ENCODE data around the gene SLC22A15.
"Not testable (repeated sequence)": the region's sequence is repeated elsewhere in the genome, so short reads cannot be mapped to it uniquely, and the experiment has no call there.

The SLC22A15 gene

DNA sequence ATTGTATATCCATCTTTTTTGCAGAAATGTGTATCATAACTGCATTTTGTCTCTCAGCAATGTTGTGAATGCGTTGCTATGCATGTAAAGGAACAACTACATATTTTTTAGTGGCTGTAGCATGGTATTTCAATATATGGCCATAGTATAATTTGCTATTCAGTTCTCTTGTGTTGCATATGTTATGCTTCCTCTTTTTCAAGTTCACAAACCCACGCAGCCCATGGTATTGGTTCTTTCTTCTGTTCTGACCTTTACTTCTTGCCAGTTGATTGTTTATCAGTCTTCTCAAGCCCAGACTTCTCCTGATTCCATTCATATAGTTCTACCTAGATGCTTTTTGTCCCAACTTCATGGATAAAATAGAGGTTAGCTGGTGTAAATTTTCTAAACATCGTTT is 6.1 kb downstream of the SLC22A15 start:
- no peak for DNase-seq

DNA sequence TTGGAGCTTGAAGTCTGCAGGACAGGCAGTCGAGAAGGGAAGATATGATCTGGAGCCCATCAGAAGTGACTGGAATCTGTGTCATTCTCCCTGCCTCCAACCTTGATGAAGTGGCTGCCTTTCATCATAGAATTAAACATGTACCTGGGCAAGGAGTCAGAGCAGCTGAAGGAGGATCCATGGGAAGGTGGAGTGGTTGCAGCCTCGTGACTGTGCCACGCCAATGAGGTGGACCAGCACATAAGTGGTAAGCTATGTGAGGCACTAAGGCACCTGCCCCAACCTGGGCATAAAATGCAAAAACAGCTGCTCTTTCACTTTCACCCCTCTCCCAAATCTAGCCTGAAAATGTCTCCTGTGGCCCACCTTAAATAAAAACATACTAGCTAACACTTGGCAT is 7.3 kb downstream of the SLC22A15 start:
- DNase-seq, result no peak

DNA sequence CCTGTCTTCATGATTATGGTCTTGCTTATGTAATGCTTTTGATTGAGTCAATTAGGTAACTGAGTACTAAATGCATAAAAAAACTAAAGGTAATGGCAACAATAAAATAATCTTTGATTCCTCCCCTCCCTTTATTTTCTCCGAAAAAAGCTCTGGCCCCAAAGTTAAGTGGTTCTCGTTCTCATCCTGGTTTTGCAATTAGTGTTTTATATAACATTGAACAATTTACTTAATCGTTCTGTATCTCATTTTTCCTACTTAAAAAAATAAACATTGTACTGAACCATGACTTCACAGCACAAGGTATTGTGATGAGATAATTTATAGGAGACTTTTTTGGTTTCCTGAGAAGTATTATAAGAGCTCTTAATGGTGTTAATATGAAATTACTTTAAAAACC is 11.3 kb downstream of the SLC22A15 start:
- no peak for DNase-seq

DNA sequence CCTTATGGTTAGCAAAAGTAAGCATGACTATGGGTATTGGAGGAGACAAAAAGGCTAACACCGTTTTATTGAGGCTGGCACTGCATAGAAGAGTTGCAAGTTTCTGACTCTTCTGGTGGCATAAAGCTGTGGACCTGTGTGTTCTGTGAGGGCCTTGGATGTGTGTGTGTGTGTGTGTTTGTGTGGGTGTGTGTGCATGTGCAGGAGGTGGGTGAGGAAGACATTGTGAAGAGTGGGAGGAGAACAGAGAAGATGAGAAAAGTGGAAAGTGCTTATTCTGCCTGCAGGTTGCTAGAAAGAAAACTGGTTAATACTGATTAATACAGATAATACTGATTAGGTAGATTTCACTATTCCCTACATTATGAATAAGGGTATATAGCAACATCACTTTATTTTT is 12.6 kb downstream of the SLC22A15 start:
- no peak for DNase-seq

DNA sequence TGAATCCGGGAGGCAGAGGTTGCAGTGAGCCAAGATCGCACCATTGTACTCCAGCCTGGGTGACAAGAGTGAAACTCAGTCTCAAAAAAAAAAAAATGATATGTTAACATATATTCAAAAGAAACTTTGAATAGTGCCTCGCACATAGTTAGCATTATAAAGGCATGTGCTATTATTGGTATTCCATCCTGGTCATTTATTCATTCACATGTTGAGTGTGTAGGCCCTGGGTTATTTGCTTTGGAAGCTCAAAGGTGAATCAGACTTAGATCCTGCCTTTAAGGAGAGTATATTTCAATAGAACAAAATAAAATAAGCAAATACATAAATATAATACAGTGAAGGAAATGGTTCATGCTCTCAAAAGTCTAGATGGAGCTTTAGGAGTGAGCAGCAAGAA is 13.4 kb downstream of the SLC22A15 start:
- DNase-seq, result no peak

DNA sequence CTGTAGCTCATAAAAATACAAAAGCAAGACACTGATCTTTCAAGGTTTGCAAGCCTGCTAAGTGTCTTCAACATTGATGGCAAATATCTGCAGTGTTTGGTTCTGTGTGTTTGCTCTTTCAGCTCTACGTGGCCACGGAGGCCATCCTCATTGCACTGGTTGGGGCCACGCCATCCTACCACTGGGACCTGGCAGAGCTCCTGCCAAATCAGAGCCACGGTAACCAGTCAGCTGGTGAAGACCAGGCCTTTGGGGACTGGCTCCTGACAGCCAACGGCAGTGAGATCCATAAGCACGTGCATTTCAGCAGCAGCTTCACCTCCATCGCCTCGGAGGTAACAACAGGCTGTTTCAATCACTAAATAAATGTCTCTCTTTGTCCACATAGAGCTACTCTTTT is 15.6 kb downstream of the SLC22A15 start:
- DNase-seq, result no peak

DNA sequence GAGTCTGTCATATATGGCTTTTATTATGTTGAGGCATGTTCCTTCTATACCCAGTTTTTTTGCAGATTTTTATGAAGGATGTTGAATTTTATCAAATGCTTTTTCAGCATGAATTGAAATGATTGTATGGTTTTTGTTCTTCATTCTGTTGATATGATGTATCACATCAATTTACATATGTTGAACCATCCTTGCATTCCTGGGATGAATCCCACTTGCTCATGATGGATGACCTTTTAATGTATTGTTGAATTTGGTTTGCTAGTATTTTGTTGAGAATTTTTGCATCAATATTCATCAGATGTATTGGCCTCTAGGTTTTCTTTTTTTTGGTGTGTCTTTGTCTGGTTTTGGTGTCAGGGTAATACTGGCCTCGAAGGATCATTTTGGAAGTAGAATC is 21.6 kb downstream of the SLC22A15 start:
- not testable (repeated sequence) for DNase-seq

DNA sequence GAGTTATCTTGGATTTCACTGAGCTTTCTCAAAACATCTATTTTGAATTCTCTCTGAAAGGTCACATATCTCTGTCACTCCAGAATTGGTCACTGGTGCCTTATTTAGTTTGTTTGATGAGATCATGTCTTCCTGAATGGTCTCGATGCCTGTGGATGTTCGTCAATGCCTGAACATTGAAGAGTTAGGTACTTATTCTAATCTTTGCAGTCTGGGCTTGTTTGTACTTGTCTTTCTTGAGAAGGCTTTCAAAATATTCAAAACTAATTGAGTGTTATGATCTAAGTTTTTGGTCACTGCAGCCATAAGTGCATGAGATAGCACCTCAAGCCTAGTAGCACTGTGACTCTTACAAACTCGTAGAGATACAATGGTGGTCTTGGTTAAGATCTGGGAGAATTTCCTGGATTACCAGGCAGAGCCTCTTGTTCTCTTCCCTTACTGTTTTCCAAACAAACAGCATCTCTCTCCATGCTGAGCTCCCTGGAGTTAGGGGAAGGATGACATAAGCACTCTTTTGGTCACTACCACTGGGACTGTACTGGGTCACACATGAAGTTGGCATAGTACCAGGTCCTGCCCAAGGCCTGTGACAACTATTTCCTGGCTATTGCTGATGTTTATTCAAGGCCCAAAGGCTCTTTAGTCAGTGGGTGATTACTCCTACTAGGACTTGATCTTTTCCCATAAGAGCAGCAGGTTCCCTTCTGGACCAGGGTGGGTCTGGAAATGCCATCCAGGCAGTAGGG is 25.6 kb downstream of the SLC22A15 start:
- DNase-seq, result no peak

DNA sequence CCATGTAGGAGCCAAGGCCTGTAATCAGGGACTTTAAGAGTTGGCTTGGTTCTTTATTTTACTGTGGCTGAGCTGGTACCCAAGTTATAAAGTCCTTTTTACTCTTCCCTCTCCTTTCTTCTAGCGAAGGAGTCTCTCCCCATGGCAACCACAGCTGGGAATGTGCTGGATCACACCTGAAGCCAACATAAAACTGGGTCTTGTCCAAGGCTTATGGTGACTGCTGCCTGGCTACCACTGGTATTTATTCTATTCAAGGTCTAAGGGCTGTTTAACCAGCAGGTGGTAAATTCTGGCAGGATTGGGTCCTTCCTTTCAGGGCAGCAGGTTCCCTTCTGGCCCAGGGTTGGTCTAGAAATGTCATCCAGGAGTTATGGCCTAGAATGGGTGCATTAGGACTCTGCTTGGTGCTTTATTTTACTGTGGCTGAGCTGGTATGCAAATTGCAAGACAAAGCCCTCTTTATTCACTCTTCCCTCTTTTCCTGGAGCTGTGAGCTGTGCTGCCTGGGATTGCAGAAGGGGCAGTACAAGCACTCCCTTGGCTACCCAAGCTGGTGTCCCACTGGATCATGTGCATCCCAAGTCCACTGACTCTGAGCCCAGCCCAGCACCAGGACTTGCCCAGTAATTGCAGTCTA is 26.6 kb downstream of the SLC22A15 start:
- DNase-seq, result no peak

DNA sequence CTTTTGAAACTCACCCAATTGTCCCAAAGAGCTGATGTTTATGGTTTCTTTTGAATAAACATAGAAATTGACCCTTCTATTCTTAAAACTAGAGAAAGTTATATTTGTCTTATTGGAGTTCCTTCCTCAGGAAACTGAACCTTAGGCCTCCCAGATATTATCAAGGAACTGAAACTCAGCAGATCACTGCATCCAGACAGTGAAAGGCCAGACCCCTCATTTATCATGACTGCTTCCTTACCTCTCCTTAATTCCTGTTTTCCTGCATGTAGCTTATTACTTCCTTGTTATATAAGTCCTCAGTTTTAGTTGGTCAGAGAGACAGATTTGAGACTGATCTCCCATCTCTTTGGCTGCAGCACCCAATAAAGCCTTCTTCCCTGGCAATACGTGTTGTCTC is 27.5 kb downstream of the SLC22A15 start:
- DNase-seq, result no peak

DNA sequence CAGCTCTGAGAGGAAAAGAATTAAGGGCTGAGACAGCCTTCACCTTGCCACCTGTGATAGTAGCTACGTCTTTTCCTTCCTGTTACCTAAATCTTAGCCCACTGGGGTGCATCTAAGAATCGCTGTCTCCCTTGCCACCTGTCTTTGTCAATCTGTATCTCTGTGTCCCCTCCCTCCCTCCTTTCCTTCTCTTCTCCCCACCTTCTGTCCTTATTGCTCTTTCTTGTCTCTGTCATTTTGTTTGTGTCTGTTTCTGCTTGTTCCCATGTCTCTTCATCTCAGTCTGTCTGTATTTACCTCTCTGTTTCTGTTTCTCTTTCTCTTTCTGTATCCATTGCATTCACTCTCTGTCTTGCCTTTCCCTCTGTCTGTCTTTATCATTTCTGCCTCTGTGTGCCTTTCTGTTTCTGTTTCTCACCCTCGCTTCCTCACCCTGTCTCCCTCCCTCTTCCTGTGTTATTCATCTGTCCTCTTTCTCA is 30.2 kb downstream of the SLC22A15 start:
- no peak for DNase-seq

DNA sequence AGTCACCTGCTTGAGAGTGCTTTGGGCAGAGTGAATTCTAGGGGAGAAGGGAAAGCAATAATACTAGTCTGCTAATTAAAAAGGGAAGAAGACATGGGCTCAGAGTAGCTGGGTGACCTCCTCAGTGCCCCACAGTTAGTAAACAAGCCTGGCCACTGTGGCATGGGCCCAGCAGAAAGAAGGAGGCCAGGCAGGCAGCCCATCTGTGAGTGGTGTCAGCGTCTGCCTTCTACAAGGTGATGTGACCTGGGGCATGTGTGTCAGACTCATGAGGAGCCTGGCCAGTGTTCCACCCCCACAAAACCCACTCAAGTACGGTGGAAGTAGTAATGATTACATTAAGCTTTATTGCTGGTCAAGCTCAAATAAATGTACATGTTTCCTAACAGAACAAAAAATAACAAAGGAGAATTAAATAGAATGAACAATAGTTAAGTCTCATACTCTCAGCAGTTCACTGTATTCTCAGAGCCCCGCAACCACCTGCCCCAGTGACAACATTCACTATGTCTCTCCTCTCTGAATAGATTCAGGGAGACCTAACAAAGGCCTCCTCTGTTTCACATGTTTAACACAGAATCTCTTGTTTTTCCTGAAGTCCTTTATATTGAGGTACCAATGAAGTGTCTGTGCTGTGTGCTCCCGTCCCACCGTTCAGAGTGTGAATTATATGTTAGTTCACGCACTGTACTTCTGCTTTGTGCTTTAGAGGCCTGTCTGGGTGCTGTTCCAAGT is 32.5 kb downstream of the SLC22A15 start:
- no peak for DNase-seq

DNA sequence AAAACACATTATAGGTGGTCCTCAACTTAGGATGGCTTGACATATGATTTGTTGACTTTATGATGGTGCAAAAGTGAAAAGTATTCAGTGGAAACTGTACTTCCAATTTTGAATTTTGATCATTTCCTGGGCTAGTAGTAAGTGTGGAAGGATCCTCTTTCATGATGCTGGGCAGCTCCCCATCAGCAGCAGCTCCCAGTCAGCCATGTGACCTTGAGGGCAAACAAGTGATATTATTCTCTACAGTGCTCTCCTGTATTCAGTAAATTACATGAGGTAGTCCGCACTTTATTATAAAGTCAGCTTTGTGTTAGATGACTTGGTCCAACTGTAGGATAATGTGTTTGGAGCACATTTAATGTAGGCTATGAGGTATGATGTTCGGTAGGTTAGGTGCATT is 36.4 kb downstream of the SLC22A15 start:
- DNase-seq, result no peak

DNA sequence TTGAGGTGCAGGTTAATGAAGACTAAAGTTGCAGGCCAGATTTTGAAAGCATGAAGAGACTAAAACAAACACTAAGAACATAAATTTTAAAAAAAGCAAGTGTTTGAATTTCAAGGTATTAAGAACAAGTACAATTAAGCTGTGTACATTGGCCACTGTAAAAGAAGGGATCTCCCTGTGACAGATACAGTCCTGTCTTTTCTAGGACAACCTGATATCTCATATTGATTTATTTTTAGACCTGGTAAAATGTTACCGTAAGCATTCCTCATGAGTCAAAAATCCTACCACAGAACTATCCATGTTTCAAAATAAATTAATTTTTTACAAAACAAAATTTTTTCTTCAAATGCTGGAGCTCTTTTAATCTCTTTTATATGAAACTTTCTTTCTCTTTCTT is 39.4 kb downstream of the SLC22A15 start:
- no peak for DNase-seq

DNA sequence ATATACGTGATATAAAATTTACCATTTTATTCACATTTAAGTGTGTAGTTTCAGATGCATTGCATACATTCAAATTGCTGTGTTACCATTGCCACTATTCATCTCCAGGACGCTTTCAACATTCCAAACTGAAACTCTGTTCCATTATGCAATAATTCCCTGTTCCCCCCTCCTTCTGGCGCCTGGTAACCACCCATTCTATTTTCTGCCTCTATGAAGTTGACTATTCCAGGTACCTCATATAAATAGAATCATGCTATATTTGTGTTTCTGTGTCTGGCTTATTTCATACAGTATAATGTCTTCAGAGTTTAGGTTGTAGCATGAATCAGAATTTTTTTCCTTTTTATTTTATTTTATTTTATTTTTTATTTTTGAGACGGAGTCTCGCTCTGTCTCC is 41.7 kb downstream of the SLC22A15 start:
- no peak for DNase-seq

DNA sequence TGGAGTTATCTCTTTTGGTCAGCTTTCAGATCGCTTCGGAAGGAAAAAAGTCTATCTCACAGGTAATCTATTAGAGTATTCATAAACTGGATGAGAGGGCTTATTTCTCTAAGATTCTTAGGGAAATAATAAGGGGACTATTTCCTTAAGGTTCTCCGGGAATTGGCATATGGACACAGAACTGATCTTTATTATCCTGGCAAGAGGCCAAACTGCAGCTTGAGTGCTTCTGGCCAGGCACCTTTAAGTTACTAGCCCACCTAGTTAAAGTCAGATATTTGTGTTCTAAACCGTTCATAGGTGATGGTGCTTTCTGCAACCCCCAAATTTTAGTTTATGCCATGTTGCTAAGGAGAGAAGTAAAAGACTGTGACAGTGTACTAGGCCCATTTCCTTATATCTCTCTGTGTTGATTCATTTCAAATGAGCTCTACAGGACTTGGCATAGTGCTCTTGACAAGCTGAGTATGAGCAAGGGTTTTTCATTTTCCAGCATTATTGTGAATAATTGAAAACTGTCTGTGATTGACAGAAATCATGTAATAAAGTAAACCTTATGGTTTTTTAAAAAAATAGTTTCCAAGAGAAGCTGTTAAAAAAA is 43.4 kb downstream of the SLC22A15 start:
- no peak for DNase-seq

DNA sequence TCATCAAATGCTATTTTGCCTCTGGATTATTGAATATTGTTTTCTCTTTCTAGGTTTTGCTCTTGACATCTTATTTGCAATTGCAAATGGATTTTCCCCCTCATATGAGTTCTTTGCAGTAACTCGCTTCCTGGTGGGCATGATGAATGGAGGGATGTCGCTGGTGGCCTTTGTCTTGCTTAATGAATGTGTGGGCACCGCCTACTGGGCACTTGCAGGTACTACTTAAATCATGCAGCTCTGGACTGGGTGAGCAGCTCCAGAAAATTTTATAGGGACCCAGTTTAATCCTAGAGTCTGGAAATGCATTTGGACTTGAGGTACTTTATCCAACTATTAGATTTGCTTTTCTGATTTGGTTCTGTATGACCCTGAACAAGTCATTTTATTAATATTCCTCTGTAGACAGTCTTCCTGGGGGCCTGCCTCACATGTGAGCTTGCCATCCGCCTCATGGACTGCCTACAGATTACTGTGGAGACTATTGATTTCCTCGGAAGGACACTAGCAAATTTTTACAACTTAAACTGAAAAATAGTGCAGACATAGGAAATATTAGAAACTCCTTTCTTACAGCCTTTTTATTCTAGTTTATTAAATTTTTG is 44.5 kb downstream of the SLC22A15 start:
- no peak for DNase-seq

DNA sequence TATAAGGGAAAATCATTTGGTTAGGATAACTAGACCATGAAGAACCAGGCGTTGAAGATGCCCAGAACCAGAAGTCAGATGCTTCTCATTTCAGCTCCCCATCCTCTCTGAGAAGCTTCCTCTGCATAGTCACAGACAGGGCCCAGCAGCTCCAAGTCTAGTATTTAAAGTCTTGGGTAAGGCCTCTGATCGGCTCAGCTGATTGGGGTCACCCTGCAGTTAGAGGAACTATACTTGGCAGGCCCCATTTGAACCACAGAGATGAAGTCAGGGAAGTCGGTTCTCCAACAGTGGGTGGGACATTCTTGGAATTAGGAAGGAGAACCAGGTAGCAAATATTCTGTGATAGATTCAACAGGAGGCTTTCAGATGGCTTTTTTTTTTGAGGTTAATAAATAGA is 48.3 kb downstream of the SLC22A15 start:
- no peak for DNase-seq

DNA sequence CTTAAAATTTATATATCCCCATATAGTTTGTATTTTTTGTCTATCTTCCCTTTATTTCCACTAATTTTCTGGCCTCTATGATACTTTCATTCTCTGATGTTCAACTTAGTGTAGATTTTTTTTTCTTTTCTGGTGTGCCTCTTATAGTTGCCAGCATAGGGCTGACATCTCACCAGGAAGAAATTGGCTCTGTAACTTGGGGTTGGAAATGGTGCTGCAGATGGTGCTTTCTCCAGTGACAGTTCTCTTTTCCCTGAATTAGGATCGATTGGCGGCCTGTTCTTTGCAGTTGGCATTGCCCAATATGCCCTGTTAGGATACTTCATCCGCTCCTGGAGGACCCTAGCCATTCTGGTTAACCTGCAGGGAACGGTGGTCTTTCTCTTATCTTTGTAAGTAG is 50.3 kb downstream of the SLC22A15 start:
- no peak for DNase-seq

DNA sequence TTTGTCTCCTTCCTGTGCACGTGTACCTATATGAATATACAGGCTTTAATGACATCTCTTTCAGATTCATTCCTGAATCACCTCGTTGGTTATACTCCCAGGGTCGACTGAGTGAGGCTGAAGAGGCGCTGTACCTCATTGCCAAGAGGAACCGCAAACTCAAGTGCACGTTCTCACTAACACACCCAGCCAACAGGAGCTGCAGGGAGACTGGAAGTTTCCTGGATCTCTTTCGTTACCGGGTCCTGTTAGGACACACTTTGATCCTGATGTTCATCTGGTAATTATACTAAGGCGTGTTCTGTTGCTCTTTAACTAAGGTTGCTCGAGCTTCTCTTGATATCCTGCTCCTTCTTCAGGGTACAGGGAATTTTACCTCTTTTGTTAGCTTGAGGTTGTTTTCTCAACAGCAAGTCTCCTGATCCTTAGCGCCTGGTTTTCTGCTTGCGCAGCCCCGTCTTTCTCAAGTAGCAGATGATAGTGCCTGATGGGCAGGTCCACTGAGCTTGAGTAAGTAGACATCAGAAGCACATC is 55.1 kb downstream of the SLC22A15 start:
- no peak for DNase-seq

DNA sequence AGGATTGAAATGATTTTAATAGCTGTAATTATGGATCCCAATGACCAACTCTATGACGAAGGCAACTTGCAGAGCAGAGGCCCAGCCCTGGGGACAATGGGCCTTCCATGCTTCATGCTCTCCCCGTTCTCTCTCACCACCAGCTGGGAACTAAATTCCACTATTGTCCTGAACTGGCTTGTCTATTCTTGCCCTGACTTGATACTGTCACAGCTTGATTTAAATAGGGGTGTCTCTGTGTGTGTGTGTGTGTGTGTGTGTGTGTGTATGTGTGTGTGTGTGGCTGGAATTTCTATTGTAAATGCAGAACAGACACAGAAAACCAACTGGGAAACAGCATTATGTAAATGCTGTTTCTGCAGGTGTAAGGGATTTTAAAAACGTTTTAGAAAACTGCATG is 57.0 kb downstream of the SLC22A15 start:
- no peak for DNase-seq

DNA sequence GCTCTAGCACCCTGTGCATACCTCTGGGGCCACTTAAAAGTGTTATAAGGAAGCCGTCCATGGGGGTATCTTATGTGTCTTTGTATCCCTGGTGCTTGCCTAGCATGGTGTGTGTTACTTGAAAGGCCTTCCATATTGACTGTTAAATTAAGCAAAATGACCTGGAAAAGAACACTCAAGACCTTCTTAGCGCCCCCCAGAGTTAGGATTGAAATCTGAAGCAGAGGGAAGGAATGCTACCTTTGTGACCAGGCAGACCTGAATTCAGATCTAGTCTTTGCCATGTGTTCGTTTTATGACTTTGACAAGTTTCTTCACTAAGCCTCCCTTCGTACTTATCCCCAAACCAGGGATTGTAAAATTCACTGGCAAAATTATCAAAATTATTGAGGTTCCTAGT is 59.9 kb downstream of the SLC22A15 start:
- DNase-seq, result no peak

DNA sequence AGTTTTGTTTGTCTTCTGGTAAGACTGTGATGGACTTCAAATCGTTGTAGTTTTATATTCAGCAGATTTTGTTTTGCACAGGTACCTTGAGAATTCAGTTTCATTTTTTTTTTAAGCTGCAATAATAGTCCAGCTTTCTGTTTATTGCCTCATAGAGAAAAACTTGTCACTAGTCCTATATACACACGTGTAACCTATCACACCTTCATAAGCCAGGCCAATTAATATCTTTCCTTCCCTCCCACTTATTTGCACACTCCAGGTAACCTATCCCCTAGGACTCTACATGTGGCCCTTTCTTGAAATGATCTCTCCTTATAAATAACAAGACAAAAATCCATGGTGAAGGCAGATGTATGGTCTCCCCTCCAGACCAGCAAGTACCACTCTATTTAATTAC is 62.4 kb downstream of the SLC22A15 start:
- no peak for DNase-seq

Measured in T1000 (cell line).